H1 (cell line): ENCODE data around the gene SAXO1. TPM values are rescaled to one million over a fixed set of nuclear protein-coding genes. Genes with fewer than 3 reads are reported as not detected.

Experiments used
- CHD2 ChIP-seq: IDR thresholded peaks from 2 replicates; pipeline ENCODE4 v1.6.1; 2012; ENCODE audit warnings: low read length, improper control_type of control experiment
- CHD7 ChIP-seq: fragments of 300-600 bp; sonication (generic); IDR thresholded peaks from 2 replicates; pipeline ENCODE4 v1.7.1; 2012; ENCODE audit warnings: low read length, moderate library complexity, mild to moderate bottlenecking, inconsistent platforms; ENCODE audit not compliant: insufficient replicate concordance
- CREB1 ChIP-seq: IDR thresholded peaks from 2 replicates; pipeline ENCODE4 v1.6.1; 2012; ENCODE audit warnings: inconsistent platforms
- POLR2A ChIP-seq, 2 experiments: IDR thresholded peaks; 1 replicate in 1 of 2; 2 replicates in 1 of 2; pipeline ENCODE4 v1.6.1; 2011; ENCODE audit warnings: low read depth in 2 of 2, low read length in 2 of 2, mild to moderate bottlenecking in 2 of 2; ENCODE audit errors: control extremely low read depth in 1 of 2
- SUZ12 ChIP-seq: fragments of 200-600 bp; sonication (generic); IDR thresholded peaks from 2 replicates; pipeline ENCODE4 v1.6.1; 2012; ENCODE audit warnings: mild to moderate bottlenecking, inconsistent platforms, low read length, moderate library complexity, mixed read lengths
- polyA plus RNA-seq, 7 experiments: library from polyadenylated mRNA; depleted of rRNA in 3 of 7; stranded (reverse) in 5 of 7; unstranded in 2 of 7; fragments of >200 nt in 5 of 7; fragments of 200-250 nt in 2 of 7; gene quantifications; 1 replicate in 5 of 7; 2 replicates in 1 of 7; 4 replicates in 1 of 7; pipeline versions ENCODE4 v1.2.1 to v1.2.3, GENCODE V29; 2011 to 2013; ENCODE audit warnings: missing spikeins in 2 of 7, mixed read lengths in 2 of 7
- total RNA-seq: library from RNA; stranded (reverse); fragmentation: NEBNext Ultra II Directional; extraction: Animal tissue kit (Norgen Biotek cat#: 25700); gene quantifications from 2 replicates; pipeline ENCODE4 v1.2.1, GENCODE V29; 2021

The SAXO1 gene
- total and polyA plus RNA-seq, 2 of the 8 experiments (the other 6 are each of a cell fraction or from before 2014, with no cell fraction given) = 0.11 to 0.20 TPM

DNA sequence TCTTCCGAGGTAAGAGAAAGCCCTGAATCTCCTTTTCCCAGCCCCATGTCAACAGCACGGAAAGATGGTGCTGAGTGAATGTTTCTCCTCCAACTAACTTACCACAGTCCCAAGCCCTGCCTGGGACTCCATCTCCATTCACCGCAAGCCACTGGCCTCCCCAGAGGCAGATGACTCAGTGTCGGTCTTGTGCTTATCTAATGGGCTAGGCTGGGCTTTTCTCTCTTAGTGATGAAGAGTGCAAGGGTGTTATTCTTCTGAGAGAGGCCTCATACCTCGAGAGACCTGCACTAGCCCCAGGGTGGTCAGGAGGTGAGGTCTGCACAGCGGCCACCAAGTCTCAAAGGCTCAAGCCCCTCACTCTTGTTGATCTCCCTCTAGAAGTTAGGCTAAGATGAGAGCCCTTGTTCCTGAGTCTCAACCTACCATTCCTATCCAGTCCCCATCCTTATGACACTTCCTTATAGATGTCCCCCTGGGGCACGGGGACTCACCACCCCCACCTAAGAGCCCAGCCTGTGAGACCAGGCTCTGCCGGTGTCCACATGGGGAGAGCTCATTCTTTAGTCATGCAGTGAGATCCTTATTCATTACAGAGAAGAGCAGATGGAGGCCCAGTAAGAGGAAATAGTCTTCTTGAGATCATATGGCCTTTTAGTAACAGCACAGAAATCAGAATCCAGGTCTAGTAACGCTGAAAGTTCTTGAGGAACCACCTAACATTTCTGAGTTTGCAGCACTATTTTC, 127.0 kb downstream of the SAXO1 start (continued):
- TF ChIP-seq CHD7 (no peak), SUZ12 (no peak), CREB1 (no peak), POLR2A (IDR thresholded peaks at IDR 0.05; ENCODE audit: control extremely low read depth in 1 of 2, low read depth in 2 of 2, low read length in 2 of 2) (no peak), CHD2 (no peak)
